HG03442 (cell line): ENCODE data around the gene WDR55.
"Not testable (repeated sequence)": the region's sequence is repeated elsewhere in the genome, so short reads cannot be mapped to it uniquely, and the experiment has no call there.

Experiments used
- ATAC-seq: cut with Tn5 transposase; IDR thresholded peaks from one replicate; pipeline ENCODE4 v1.9.1; 2021; ENCODE audit warnings: mild to moderate bottlenecking, moderate library complexity; ENCODE audit not compliant: unreplicated experiment

The WDR55 gene

DNA sequence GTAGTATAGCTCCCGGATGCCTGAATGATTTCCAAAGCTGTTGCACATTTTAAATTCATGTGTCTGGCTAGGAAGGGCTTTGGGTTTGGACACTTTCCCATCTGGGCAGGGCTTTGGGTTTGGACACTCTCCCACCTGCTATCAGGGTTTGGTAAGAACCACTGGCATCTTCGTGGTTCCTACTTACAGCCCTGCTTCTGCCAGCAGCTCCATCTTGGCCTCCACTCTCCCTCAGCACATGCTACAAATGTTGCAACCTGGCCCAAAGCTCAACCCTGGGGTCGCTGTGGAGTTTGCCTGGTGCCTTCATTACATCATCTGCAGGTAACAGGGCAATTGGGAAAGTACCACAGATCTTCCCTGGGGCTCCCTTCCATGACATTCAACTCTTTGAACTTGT lies 22.0 kb upstream of the WDR55 start:
- no peak for ATAC-seq

DNA sequence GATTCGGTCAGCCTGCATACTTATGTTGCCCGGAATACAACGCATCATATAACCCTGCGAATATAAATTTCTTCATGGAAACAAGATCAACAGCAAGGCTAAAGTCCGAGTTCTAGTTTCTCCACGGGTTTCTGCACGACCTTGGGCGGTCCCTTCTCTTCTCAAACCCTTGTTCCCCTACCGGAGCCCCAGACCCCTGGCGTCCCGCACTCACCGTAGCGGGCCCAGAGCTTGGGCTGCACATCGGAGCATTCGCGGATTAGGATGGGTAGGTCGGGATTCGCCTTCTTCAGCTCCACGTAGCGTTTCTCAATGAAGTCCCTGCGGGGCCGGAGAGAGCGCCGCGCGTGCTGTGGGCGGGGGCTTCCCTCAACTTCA lies 17.7 kb upstream of the WDR55 start:
- no peak for ATAC-seq

DNA sequence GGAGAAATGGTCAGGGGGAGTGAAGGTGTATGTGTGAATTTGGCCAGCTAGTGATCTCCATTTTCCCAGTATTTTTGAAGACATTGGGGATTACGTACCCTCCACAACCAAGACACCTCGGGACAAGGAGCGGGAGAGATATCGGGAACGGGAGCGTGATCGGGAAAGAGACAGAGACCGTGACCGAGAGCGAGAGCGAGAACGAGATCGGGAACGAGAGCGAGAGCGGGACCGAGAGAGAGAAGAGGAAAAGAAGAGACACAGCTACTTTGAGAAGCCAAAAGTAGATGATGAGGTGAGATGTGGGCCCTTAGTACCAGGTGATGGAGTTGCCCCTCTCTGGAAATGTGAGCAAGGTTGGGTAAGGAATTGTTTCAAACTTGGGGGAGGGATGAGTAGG lies 5.8 kb upstream of the WDR55 start:
- ATAC-seq, result no peak

GRCh38 chr5:140660371-140660770 lies 4.3 kb upstream of the WDR55 start:
- not testable (repeated sequence) for ATAC-seq

DNA sequence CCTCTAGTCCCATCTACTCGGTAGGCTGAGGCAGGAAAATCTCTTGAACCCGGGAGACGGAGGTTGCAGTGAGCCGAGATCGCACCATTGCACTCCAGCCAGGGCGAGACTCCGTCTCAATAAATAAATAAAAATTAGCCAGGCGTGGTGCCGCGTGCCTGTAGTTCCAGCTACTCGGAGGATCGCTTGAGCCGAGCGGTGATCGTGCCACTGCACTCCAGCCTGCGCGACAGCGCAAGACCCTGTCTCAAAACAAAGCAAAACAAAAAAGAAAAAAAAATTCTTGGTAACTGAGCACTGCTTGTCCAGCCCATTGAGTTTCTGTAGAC lies 710 bp upstream of the WDR55 start:
- ATAC-seq, result no peak

DNA sequence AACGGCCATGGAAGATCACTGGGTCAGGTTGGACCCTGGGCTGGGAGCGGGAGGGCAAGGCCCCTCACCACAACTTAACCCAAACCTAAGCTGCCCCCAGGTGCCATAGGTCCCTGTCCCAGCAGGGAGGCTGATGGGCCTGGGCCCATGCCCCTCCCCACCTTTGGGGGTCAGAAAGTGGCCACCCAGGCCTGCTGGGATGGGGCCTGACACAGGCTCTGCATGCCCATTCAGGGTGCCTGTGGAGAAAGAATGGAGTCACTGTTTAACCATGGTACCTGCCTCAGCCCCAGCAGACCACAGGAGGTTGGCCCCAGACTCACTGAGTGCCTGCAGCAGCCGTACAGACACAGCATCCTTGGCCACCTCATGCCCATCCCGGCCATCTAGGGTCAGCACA lies 6.3 kb downstream of the WDR55 start:
- not testable (repeated sequence) for ATAC-seq

GRCh38 chr5:140671472-140672125 lies 6.9 kb downstream of the WDR55 start:
- no peak for ATAC-seq

DNA sequence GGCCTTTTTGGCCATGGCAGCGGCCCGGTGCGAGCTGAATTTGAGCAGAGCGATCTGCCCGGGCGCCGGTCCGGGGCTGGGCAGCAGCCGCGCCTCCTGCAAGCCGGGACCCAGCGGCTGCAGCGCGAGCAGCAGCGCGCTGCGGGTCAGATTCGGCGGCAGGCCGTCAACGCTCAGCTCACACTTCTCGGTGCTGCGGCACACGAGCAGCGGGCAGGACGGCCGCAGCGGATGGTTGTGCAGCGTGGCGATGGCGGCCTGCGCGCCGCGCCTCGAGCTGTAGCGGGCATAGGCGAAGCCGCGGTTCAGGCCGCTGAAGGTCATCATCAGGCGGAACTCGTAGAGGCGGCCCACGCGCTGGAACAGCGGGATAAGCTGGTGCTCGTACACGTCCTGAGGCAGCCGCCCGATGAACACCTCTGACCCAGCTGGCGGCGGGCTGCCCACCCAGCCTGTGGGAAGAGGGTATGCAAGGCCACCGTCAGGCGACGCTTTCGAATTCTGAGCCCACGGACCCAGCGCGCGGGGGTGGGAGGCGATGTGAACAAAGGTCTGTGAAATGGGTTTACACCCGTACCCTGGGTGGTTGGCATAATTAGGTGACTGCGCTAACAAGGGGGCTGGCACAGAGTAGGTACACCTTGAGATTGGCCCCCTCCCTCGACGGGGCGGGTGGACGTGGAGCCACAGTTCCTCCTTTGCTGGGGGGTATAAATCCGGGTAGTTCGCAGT lies 7.9 kb downstream of the WDR55 start:
- no peak for ATAC-seq

DNA sequence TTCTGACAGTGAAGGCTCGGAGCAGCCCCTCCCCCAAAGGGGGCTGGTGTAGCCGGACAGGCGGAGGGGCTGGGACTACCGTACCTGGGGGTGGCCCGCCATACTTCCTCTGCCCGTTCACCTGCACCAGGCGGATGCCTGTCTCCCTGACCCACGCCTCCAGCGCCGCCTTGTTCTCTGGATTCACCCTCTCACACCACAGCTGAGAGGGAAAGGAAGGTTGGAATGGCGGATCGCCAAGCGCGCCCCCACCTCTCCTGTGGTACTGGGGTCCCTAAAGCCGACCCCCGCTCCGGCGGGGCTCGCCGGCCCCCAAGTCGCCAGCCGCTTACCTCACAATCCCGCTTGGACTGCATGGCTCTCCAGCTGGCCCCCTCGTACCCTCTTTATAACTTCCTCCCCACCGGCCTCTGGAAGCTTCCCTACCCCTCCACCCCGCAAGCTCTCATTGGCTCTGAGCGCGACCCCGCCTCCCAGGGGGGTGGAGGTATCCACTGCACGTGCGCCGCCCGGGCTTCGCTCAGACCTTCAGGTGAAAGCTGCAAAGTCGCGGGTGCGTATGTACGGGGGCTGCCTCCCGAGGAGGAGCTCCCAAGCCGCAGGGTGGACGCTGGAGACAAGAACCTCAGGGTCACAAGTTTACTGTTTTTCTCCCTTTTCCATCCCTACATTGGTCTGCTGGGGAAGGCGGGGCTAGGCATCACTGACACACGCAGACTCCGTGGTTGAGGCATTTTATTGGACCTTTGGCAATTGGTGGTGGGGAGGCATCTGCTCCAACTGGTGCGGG lies 8.7 kb downstream of the WDR55 start, which contains the start of gene DND1:
DND1 (minus strand) TSS at position 390 of the 790 bp plus-strand sequence; CDS start at position 356, 34 bp downstream.
- no peak for ATAC-seq

DNA sequence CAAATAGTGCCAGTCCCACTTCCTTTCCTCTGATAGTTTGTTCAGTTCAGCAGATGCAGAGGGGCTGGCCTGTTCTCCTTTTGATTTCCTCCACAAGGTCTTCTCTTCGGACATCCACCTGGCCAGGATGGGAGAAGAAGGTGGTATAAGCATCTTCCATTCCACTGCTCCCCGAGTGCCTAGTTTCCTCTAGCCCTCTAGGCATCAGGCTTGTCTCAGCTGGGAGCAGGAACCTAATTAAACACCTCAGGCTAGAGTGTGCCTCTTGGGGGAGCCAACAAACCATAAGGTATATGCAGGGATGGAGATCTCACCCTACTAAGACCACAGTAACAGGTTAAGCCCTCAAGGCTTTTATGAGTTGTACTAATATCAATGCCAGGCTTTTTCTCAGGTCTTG lies 9.5 kb downstream of the WDR55 start:
- no peak for ATAC-seq

DNA sequence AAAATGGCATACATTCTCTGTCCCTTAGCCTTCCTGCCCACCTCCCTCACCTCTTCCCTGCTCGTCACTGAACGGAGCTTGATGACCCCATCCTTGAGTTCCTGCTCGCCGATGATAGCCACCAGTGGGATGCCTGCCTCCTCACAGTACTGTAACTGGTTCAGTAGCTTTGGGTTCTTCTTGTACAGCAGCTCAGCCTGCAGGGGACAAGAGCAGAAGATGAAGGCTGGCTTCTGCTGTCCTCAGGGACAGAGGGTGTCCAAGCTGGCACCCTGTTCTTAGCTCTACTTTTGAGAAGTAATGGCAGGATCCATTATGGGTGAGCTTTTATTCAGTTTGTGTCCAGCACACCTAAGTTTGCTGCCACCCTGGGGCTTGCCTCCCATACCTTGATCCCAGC lies 9.9 kb downstream of the WDR55 start:
- ATAC-seq, result no peak

DNA sequence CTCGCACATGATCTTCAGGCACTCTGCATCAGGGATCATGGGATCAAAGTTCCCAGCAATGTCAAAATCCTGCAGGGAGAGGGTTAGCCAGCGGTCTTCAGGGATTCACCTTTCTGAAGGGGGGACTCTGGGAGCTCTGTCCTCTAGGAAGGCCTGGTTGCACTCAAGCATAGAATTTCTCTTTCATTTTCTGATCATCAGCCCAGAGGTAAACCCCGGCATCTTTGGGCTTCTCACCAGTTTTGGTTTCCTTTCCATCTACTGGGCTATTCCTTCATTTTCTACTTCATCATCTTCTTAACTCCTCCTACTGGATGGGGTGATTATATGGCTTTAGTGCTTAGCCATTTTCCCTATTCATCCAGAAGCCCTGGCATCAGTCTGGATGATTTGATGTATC lies 13.2 kb downstream of the WDR55 start:
- peak; percentile 68 for ATAC-seq

DNA sequence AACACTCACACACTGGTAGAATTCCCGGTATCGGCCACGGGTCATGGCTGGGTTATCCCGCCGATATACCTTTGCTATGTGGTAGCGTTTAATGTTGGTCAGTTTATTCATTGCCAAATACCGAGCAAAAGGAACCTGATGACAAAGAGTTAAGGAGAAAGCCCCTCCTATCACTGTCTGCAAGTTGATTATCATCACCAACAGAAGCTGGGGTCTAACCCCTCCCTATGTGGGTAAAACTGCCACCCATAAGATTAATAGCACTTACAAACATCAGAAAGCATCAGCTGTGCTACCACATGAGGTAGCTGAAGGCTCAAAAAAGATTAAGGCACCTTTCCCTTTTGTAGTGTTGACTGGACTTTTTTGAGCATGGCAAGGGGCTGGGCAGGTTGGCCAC lies 14.3 kb downstream of the WDR55 start:
- ATAC-seq, result no peak

GRCh38 chr5:140690376-140690932 lies 25.8 kb downstream of the WDR55 start:
- no peak for ATAC-seq

GRCh38 chr5:140690941-140691924 lies 26.5 kb downstream of the WDR55 start, which contains the start of the genes HARS1 and HARS2:
HARS1 (minus strand) TSS chr5:140691370; CDS start chr5:140691304, 66 bp downstream.
HARS2 (plus strand) TSS chr5:140691455; CDS start chr5:140691649, 194 bp downstream.
- ATAC-seq, result peak; percentile 97

GRCh38 chr5:140694276-140694675 lies 29.6 kb downstream of the WDR55 start:
- no peak for ATAC-seq

DNA sequence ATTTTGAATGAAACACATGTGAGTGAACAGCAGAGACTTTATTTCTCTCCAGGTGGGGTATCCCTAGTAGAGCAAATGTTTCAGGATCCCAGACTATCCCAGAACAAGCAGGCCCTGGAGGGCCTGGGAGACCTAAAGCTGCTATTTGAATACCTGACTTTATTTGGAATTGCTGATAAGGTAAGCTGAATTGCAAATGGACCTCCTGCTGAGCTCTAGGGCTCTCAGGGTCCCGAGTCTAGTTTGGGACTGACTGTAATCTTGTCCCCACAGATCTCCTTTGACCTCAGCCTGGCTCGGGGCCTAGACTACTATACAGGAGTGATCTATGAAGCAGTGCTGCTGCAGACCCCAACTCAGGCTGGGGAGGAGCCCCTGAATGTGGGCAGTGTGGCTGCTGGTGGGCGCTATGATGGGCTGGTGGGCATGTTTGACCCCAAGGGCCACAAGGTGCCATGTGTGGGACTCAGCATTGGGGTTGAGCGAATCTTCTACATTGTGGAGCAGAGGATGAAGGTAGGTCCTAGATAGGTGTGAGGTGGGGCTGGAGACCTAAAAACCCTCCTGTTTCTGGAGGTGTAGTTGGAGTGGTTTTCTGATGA lies 32.3 kb downstream of the WDR55 start:
- ATAC-seq, result no peak

GRCh38 chr5:140700177-140701144 lies 35.8 kb downstream of the WDR55 start, which contains the start of gene ZMAT2:
ZMAT2 (plus strand) TSS chr5:140700447; CDS start chr5:140700461, 14 bp downstream.
- peak; percentile 100 for ATAC-seq
